Prostate gland (tissue), 2 donors: ENCODE measurements around the gene ANKRD13D. TPM values are rescaled to one million over a fixed set of nuclear protein-coding genes. Genes with fewer than 3 reads are reported as not detected.

Experiments used
- DNase-seq: peaks from one replicate; pipeline ENCODE4 v3.0.0-alpha.2; 2019; ENCODE audit warnings: low spot score
- H3K27ac ChIP-seq, 2 donors: fragments of 200-600 bp; sonication (generic); 2 replicates each; pipeline ENCODE4 v1.5.1; 2017 to 2019
- H3K27me3 ChIP-seq: fragments of 200-600 bp; sonication (generic); replicated peaks from 2 replicates; pipeline ENCODE4 v1.5.1; 2019; ENCODE audit not compliant: insufficient read depth
- H3K36me3 ChIP-seq, 2 donors: fragments of 200-600 bp; sonication (generic); 1 replicate in 1 of 2; 2 replicates in 1 of 2; pipeline versions ENCODE4 v1.5.1 to v1.8.1; 2017 to 2019
- H3K4me1 ChIP-seq: fragments of 200-600 bp; sonication (generic); replicated peaks from 2 replicates; pipeline ENCODE4 v1.5.1; 2019
- H3K4me3 ChIP-seq, 2 donors: fragments of 200-600 bp; sonication (generic); 2 replicates each; pipeline ENCODE4 v1.5.1; 2017 to 2019
- H3K9me3 ChIP-seq: fragments of 200-600 bp; sonication (generic); 2 replicates; pipeline ENCODE4 v1.5.1; 2017
- POLR2A ChIP-seq: fragments of 450-650 bp; IDR thresholded peaks from one replicate; pipeline ENCODE4 v1.6.1; 2016; ENCODE audit warnings: antibody characterized with exemption, mild to moderate bottlenecking
- POLR2AphosphoS5 ChIP-seq: sonication (generic); formaldehyde crosslinking; IDR thresholded peaks from one replicate; pipeline ENCODE4 v1.6.1; 2017; ENCODE audit warnings: antibody characterized with exemption
- WGBS: methylation state at CpG from one replicate; pipeline ENCODE4 v1.1.5; 2018; 5-methylcytosine and 5-hydroxymethylcytosine counted together
- intact Hi-C: fragments of 100-400 bp; cut with DNase I; formaldehyde crosslinking; loops from one replicate; pipeline ENCODE4 v1.14.2; 2022
- total RNA-seq, 2 donors: library from RNA; depleted of rRNA; stranded (reverse); fragments of >200 nt; gene quantifications; one replicate each; pipeline ENCODE4 v1.1.0, GENCODE V29; 2016
- TF ChIP-seq, protein P1 (sequence below), 4 experiments: fragments of 200-600 bp in 2 of 4; fragments of 450-650 bp in 2 of 4; sonication (generic) in 2 of 4; IDR thresholded peaks; 1 replicate in 3 of 4; 2 replicates in 1 of 4; pipeline ENCODE4 v1.5.1; 2016 to 2019; ENCODE audit warnings: antibody characterized with exemption in 4 of 4, mild to moderate bottlenecking in 2 of 4, moderate library complexity in 2 of 4

ANKRD13D gene
- total RNA-seq, 2 donors from 2014 or later: 35.9 to 75.3 TPM

DNA sequence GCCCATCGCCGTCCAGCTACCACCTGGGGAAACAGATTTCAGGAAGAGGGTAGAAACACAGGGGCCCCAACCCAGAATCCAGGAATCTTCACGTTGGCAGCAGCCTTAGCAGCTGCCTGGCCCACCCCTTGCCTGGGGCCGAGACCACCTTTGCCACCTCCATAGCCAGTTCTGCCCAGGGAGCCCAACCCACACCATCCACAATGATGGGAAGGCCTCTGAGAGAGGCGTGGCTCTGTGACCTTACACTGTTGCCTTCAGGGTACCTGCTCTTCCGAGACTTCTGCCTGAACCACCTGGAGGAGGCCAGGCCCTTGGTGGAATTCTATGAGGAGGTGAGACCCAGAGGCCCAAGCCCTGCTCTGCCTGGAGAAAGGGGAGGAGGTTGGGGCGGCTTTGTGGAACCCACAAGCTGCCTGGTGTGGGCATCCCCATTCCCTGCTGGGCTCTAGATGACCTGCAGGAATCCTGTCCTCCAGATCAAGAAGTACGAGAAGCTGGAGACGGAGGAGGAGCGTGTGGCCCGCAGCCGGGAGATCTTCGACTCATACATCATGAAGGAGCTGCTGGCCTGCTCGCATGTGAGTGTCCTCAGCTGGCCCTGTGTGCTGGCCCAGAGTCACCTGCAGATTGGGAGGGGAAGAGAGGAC lies 10.0 kb upstream of the ANKRD13D start:
- H3K4me3 ChIP-seq: no peak overlapping the region
- no peaks in the 10 kb centered on the region for H3K27me3 ChIP-seq
- H3K4me1 ChIP-seq: peaks cover 33% of the 10 kb centered on the region
- TF ChIP-seq POLR2A (no peak), POLR2AphosphoS5 (no peak)
- TF ChIP-seq, protein P1, sequence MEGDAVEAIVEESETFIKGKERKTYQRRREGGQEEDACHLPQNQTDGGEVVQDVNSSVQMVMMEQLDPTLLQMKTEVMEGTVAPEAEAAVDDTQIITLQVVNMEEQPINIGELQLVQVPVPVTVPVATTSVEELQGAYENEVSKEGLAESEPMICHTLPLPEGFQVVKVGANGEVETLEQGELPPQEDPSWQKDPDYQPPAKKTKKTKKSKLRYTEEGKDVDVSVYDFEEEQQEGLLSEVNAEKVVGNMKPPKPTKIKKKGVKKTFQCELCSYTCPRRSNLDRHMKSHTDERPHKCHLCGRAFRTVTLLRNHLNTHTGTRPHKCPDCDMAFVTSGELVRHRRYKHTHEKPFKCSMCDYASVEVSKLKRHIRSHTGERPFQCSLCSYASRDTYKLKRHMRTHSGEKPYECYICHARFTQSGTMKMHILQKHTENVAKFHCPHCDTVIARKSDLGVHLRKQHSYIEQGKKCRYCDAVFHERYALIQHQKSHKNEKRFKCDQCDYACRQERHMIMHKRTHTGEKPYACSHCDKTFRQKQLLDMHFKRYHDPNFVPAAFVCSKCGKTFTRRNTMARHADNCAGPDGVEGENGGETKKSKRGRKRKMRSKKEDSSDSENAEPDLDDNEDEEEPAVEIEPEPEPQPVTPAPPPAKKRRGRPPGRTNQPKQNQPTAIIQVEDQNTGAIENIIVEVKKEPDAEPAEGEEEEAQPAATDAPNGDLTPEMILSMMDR (IDR thresholded peaks at IDR 0.05): no peak
- H3K9me3 ChIP-seq: no peaks in the 10 kb centered on the region
- intact Hi-C loops: no loop called here
- peak overlapping the region; percentile 82 to 83 for H3K27ac ChIP-seq
- H3K36me3 ChIP-seq: peaks cover 14 to 44% of the 10 kb centered on the region in 2 donors
- no peak for DNase-seq
- WGBS: 87% methylated on average over 12 of the region's 14 CpGs

DNA sequence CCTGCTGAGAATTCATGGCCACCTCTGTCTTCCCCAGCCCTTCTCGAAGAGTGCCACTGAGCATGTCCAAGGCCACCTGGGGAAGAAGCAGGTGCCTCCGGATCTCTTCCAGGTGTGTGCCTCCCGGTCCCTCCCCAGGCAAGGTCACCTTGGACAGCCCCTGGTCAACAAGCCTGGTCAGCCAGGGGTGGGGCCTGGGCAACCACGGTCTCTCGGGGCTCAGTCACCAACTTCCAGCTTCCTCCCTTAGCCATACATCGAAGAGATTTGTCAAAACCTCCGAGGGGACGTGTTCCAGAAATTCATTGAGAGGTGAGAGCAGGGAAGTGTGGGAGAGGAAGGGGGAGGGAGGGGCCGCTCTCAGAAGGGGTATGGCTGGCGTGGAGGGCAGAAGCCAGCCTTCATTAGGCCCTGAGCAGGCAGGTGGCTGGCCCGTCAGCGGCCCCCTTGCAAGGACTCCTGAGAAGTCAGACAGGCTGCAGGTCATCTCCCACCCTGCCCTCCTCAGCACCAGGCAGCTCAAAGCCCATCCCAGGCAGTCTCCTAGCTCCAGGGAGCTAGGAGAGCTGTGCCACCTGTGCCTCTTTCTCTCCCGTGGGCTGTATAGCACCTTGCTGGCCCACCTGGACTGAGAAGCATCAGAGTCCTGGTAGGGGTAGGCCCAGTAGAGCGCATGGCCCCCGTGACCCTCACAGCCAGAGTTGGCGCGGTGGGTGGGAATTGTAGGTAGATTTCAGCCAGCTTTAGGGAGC lies 9.3 kb upstream of the ANKRD13D start:
- H3K27ac ChIP-seq: peak overlapping the region in 1 of 2 donors; percentile 13
- H3K36me3 ChIP-seq: peaks cover 21 to 51% of the 10 kb centered on the region in 2 donors

DNA sequence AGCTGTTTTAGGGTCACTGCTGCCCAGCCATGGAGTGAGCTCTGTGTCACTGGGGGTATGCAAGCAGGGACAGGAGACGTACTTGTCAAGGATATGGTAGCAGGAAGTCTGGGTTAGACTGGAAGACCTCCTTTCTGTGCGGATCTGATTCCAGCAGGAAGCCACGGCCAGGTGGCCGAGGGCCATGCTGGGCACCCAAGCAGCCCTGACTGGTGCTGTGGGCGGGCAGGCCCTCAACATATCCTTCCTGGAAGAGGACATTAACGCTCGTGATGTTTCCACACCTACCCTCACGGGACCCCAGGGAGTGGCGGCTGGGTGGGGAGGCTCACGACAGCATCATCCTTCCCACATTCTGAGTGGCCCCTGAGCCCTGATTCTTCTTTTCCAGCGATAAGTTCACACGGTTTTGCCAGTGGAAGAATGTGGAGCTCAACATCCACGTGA lies 8.7 kb upstream of the ANKRD13D start:
- Histone ChIP-seq H3K9me3 (no peaks in the 10 kb centered on the region), H3K27me3 (no peaks in the 10 kb centered on the region), H3K27ac (no peak overlapping the region), H3K4me3 (no peak overlapping the region), H3K36me3 (peaks cover 27 to 57% of the 10 kb centered on the region in 2 donors), H3K4me1 (peaks cover 22% of the 10 kb centered on the region)
- WGBS: 80% methylated on average over 13 of the region's 13 CpGs
- intact Hi-C loops: no loop called here
- TF ChIP-seq POLR2AphosphoS5 (no peak), POLR2A (no peak)
- TF ChIP-seq, protein P1 (IDR thresholded peaks at IDR 0.05): no peak
- no peak for DNase-seq

More for the DNA sequence above, 9.3 kb upstream of the ANKRD13D start:
- intact Hi-C loops: no loop called here
- H3K9me3 ChIP-seq: no peaks in the 10 kb centered on the region
- no peak for DNase-seq
- TF ChIP-seq, protein P1 (IDR thresholded peaks at IDR 0.05): no peak
- TF ChIP-seq POLR2A (no peak), POLR2AphosphoS5 (no peak)
- peaks cover 28% of the 10 kb centered on the region for H3K4me1 ChIP-seq
- H3K27me3 ChIP-seq: no peaks in the 10 kb centered on the region
- H3K4me3 ChIP-seq: no peak overlapping the region
- 84% methylated on average over 17 of the region's 17 CpGs for WGBS

DNA sequence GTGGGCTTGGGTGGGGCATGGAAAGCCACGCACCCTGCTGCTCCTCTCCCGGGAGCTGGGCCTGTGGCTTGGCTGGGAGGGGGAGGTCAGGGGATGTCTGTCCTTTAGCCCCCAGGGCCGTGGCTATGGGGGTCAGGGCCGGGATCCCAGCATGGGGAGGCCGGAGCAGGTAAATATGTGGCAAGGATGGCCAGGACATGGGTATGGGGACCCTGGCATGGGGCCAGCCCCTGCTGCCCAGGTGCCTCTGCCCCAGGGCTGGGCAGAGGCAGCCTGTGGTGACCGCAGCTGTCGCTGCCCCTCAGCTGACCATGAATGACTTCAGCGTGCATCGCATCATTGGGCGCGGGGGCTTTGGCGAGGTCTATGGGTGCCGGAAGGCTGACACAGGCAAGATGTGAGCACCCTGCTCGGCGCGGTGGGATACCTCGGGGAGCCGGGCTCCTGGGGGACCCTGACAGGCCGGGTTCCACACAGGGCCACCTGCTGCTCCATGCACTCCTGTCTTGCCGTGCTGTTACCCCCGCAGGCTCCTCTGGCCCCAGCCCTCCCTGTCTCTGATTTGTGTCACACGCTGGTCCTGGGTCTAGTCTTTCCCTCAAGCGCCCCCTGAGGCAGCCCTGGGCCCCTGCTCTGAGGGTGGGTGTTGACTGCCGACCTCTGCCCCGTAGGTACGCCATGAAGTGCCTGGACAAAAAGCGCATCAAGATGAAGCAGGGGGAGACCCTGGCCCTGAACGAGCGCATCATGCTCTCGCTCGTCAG lies 8.1 kb upstream of the ANKRD13D start:
- no peak for TF ChIP-seq POLR2A
- TF ChIP-seq, protein P1 (IDR thresholded peaks at IDR 0.05): no peak
- no peak for TF ChIP-seq POLR2AphosphoS5
- Histone ChIP-seq H3K4me1 (peaks cover 16% of the 10 kb centered on the region), H3K27ac (no peak overlapping the region), H3K36me3 (peaks cover 29 to 63% of the 10 kb centered on the region in 2 donors), H3K9me3 (no peaks in the 10 kb centered on the region), H3K27me3 (no peaks in the 10 kb centered on the region), H3K4me3 (no peak overlapping the region)
- DNase-seq: no peak
- intact Hi-C loops: no loop called here
- 91% methylated on average over 31 of the region's 31 CpGs for WGBS
